ENCODE measurements around the gene CEP192. TPM values are rescaled to one million over a fixed set of nuclear protein-coding genes. Genes with fewer than 3 reads are reported as not detected.
"Not testable (repeated sequence)": the region's sequence is repeated elsewhere in the genome, so short reads cannot be mapped to it uniquely, and the experiment has no call there.

Gene CEP192
- total RNA-seq, 1 donor from 2014 or later: 39.6 TPM

DNA sequence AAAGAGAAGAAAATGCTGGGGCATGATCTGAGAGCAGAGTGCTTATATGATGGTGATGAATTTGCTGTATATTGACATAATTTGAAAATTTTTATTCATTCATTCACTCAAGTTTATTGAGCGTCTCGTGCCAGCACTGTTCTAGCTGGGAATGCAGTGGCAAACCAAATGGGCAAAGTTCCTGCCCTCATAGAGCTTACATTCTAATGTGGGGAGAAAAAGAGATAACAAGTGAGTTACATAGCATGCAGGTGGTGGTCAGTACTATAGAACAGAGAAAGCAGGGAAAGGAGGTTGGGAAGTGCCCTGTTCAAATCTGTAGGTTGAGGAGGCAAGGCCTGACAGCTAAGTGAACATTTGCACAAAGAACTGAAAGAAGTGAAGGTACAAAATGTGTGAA is 4.3 kb downstream of the CEP192 start:
- Mint-ChIP-seq H3K4me3 (no peak overlapping the region), H3K27ac (ENCODE audit: unreplicated experiment) (no peak overlapping the region), H3K4me1 (peaks cover 8% of the 10 kb centered on the region), H3K27me3 (ENCODE audit: low read depth) (no peaks in the 10 kb centered on the region), H3K36me3 (ENCODE audit: low read depth) (no peaks in the 10 kb centered on the region), H3K9me3 (no peaks in the 10 kb centered on the region)
- no peak for TF ChIP-seq CTCF (conservative IDR thresholded peaks at IDR 0.05)
- no peak for DNase-seq (ENCODE audit: low read depth, low spot score)

- Mint-ChIP-seq H3K9me3 (no peaks in the 10 kb centered on the region), H3K27me3 (ENCODE audit: low read depth) (no peaks in the 10 kb centered on the region), H3K4me1 (peaks cover 2% of the 10 kb centered on the region), H3K36me3 (ENCODE audit: low read depth) (no peaks in the 10 kb centered on the region), H3K27ac (ENCODE audit: unreplicated experiment) (no peak overlapping the region), H3K4me3 (no peak overlapping the region)
- no peak for TF ChIP-seq CTCF (conservative IDR thresholded peaks at IDR 0.05)
- DNase-seq (ENCODE audit: low read depth, low spot score): no peak
These were observed 4.9 kb downstream of the CEP192 start for GRCh38 chr18:12995952-12996477.

- Mint-ChIP-seq H3K4me1 (no peaks in the 10 kb centered on the region), H3K27ac (ENCODE audit: unreplicated experiment) (no peak overlapping the region), H3K9me3 (no peaks in the 10 kb centered on the region), H3K36me3 (ENCODE audit: low read depth) (no peaks in the 10 kb centered on the region), H3K4me3 (no peak overlapping the region), H3K27me3 (ENCODE audit: low read depth) (no peaks in the 10 kb centered on the region)
- no peak for DNase-seq (ENCODE audit: low read depth, low spot score)
- no peak for TF ChIP-seq CTCF (conservative IDR thresholded peaks at IDR 0.05)
These were observed 5.6 kb downstream of the CEP192 start for GRCh38 chr18:12996661-12997292.

DNA sequence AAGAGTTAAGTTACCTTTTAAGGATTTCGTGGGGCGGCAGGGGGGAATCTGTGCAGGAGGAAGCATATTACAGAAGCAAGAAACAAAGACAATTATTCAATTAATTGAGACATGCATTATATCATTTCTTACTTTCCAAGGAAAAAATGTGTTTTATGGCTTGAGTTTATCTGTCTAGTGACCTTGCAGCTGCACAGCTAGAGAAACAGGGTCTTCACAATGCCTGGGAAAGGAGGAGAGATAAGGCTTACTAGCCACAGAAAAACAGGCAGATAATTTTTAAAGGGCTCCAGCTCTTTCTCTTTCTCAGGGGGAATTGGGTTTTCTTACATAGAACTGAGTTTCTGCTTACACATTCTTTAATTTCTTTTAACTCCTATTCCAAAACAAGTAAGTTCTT is 6.2 kb downstream of the CEP192 start:
- DNase-seq (ENCODE audit: low read depth, low spot score); H3K9me3 Mint-ChIP-seq; H3K36me3 Mint-ChIP-seq (ENCODE audit: low read depth); H3K4me3 Mint-ChIP-seq; H3K27me3 Mint-ChIP-seq (ENCODE audit: low read depth); H3K27ac Mint-ChIP-seq (ENCODE audit: unreplicated experiment); H3K4me1 Mint-ChIP-seq: not testable (repeated sequence)

DNA sequence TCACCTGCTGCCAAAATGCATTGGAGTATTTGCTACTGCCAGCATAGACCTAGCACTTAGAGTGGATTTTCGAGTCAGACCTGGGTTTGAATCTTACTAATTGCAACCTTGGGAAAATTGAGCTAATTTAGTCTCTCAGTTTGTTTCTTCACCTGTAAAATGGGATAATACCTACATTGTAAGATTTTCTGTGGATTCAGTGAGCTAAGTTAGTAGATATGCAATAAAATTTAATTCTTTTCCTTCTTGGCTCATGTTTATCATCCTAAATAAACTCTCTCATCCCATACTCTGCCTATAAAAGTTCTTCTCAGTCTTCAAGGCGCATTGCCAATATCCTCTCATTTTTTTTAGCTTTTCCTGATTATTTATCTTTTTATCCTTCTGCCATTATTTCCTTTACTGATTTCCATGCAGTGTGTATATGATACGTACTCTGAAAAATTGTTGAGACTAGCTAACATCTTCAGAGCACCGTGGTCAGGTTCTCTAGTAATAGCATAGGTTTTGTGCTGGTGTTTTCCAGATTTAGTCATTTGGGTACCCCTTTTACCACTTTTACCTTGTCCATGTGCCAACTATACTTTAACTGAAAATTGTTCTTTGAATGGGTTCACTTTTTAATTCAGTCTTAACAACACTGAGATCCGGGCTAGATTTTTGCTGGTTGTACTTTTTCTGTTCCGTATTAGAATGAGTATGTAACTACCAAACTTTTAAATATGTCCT is 7.3 kb downstream of the CEP192 start:
- no peak for TF ChIP-seq CTCF (conservative IDR thresholded peaks at IDR 0.05)
- Mint-ChIP-seq H3K27ac (ENCODE audit: unreplicated experiment) (no peak overlapping the region), H3K36me3 (ENCODE audit: low read depth) (no peaks in the 10 kb centered on the region), H3K4me1 (no peaks in the 10 kb centered on the region), H3K9me3 (no peaks in the 10 kb centered on the region), H3K4me3 (no peak overlapping the region), H3K27me3 (ENCODE audit: low read depth) (no peaks in the 10 kb centered on the region)
- no peak for DNase-seq (ENCODE audit: low read depth, low spot score)

- peak; percentile 24 for DNase-seq (ENCODE audit: low read depth, low spot score)
These were observed 12.3 kb downstream of the CEP192 start for GRCh38 chr18:13003466-13003896.

More at GRCh38 chr18:13003466-13003896, 12.3 kb downstream of the CEP192 start:
- H3K27me3 Mint-ChIP-seq (ENCODE audit: low read depth): no peaks in the 10 kb centered on the region
- TF ChIP-seq CTCF (conservative IDR thresholded peaks at IDR 0.05): peak; percentile 53
- no peak overlapping the region for H3K27ac Mint-ChIP-seq (ENCODE audit: unreplicated experiment)
- no peaks in the 10 kb centered on the region for H3K4me1 Mint-ChIP-seq
- no peaks in the 10 kb centered on the region for H3K9me3 Mint-ChIP-seq
- H3K36me3 Mint-ChIP-seq (ENCODE audit: low read depth): no peaks in the 10 kb centered on the region
- no peak overlapping the region for H3K4me3 Mint-ChIP-seq

Measured in neural crest cell (in vitro differentiated cells).